Astrocyte (in vitro differentiated cells and primary cell): ENCODE measurements around the gene FHIT.

Experiments used
- EZH2 ChIP-seq: IDR thresholded peaks from 2 replicates; pipeline ENCODE4 v1.6.1; 2012; ENCODE audit warnings: mild to moderate bottlenecking, low read length, inconsistent platforms; ENCODE audit not compliant: insufficient read depth
- TF ChIP-seq, protein P1 (sequence below): IDR thresholded peaks from 2 replicates; pipeline ENCODE4 v1.5.1; 2011; ENCODE audit warnings: low read depth, mild to moderate bottlenecking, inconsistent platforms, low read length, moderate library complexity; ENCODE audit not compliant: insufficient read depth

DNA sequence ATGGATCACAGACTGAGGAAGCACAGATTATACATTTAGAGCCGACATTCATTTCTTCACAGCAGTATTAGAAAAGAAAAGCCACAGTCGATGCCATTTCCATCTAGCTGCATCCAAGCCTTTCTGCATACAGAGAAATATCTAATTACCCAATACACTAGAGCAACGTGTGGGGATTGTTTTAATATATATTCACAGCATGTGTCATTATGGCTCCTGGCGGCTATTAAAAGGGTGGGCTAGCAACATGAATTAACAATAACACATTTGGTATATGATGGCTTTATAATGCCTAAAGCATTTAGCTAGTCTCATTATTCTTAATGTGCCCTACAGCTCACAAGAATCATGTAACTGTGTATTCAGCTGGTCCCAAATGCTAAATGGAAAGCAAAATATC, 1030.5 kb downstream of the FHIT start:
- TF ChIP-seq, protein P1, sequence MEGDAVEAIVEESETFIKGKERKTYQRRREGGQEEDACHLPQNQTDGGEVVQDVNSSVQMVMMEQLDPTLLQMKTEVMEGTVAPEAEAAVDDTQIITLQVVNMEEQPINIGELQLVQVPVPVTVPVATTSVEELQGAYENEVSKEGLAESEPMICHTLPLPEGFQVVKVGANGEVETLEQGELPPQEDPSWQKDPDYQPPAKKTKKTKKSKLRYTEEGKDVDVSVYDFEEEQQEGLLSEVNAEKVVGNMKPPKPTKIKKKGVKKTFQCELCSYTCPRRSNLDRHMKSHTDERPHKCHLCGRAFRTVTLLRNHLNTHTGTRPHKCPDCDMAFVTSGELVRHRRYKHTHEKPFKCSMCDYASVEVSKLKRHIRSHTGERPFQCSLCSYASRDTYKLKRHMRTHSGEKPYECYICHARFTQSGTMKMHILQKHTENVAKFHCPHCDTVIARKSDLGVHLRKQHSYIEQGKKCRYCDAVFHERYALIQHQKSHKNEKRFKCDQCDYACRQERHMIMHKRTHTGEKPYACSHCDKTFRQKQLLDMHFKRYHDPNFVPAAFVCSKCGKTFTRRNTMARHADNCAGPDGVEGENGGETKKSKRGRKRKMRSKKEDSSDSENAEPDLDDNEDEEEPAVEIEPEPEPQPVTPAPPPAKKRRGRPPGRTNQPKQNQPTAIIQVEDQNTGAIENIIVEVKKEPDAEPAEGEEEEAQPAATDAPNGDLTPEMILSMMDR, result no peak
- no peak for TF ChIP-seq EZH2
